HG02981 (cell line): Measurements from ENCODE around the gene NRTN.
"Not testable (repeated sequence)": the region's sequence is repeated elsewhere in the genome, so short reads cannot be mapped to it uniquely, and the experiment has no call there.

Source experiments
- ATAC-seq: cut with Tn5 transposase; IDR thresholded peaks from one replicate; pipeline ENCODE4 v1.9.1; 2021; ENCODE audit warnings: mild to moderate bottlenecking, moderate library complexity; ENCODE audit not compliant: unreplicated experiment

NRTN gene

DNA sequence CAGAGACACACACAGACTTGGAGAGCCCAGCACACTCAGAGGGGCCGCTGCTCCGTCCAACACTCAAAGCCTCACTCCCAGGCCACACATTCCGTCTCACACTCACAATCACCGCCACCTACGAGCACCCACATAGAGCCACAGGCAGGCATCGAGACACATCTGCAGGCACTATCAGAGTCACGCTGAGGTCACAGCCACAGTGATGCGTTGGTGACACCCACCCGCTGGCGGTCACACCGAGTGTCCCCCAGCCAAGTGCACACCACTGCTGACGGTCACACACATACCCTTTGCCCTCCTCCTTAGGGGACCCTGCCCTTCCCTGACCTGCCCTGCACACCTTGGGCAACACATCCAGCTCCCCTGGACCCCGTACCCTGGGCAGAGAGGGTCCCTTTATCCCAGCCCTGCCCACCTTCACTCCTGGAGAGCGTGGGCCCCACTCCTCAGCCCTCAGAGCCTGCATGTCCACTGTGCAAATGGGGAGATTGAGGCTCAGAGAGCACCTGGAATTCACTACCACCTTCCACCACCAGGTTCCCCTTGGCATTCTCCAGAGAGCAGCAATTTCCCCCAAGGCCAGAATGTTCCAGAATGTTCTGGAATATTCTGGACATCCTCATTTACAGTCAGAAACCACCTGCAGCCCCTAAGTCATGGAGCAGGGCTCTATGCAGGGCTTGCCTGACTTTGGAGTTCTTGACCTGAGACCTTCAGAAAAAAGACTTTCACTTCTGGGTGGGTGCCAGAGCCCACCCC is 60.0 kb downstream of the NRTN start:
- ATAC-seq = no peak

- ATAC-seq = no peak
These were observed 60.9 kb downstream of the NRTN start for GRCh38 chr19:5865772-5866171.

DNA sequence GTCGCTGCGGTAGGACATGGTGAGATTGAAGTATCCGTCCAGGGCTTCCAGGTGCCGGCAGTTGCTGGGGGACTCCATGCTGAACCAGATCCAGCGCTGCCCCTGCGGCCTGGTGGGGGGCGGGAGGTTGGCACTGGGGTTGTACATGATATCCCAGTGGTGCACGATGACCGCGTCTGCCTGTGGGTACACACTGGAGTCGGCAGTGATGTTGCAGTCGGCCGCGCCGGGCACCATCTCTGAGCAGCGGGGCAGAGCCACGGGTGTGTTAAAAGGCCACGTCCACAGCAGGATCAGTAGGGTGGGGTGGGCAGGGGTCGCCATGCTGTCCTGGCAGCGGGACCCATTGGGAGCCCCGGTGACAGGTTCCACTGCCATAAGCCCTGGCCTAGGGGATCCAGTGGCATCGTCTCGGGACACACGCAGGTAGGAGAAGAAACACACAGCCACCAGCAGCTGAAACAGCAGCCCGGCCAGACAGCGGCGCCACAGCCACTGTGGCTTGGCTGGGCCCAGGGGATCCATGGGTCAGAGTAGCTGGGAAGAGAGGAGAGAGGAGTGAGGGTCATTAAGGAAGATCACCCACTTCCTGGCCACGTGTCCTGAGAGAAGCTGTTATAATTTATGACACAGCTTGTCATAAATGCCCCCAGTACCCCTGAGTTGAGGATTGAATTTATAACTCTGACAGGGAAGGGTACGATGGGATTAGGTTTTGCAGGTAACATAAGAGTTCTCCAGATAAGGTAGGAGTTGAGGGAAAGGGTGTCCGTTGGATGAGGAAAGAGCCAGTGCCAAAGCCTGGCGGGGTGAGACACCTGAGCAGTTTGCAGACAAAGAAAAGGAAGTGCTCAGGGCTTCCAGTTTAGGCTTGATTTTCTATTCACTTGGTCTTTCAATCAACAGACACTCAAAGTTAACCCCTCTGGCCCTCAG is 62.6 kb downstream of the NRTN start:
- no peak for ATAC-seq

DNA sequence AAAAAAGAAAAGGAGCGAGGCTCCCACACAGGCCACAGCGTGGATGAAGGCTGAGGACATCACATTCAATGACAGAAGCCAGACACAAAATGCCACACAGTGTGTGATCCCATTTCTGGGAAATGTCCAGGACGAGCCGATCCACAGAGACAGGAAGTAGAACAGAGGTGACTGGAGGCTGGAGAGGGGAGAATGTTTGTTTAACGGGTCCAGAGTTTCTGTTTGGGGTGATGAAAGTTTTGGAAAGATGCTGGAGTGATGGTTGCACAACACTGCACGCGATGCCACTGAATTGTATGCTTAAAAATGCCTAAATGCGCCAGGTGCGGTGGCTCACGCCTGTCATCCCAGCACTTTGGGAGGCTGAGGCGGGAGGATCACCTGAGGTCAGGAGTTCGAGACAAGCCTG is 66.1 kb downstream of the NRTN start:
- ATAC-seq = no peak

GRCh38 chr19:5873617-5874199 is 68.8 kb downstream of the NRTN start:
- ATAC-seq = no peak

DNA sequence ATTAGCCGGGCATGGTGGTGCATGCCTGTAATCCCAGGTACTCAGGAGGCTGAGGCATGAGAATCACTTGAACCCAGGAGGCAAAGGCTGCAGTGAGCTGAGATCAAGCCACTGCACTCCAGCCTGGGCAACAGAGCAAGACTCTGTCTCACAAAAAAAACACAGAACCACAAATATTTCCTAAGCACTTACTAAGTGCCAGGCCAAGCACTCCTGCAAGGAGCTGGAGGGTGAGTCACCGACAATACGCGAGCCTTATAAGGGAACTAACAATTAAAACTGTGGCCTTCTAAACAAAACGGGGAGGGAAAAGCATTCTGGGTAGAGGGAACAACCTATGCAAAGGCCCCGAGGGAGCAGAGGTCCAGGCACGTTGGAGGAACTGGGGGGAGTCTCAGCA is 69.6 kb downstream of the NRTN start:
- not testable (repeated sequence) for ATAC-seq

DNA sequence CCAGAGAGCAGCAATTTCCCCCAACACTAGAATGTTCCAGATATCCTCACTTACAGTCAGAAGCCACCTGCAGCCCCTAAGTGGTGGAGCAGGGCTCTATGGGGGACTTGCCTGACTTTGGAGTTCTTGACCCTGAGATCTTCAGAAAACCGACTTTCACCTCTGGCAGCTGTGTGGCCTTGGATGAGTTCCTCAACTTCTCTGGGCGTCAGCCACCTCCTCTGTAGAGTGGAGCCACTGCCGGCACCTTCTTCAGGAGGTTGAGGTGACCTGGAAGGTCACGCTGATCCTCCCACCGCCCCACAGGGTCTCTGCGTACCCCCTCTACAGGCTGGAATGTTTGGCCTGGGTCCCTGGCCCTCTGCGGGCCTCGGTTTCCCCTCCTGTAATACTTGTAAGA is 72.6 kb downstream of the NRTN start:
- no peak for ATAC-seq

DNA sequence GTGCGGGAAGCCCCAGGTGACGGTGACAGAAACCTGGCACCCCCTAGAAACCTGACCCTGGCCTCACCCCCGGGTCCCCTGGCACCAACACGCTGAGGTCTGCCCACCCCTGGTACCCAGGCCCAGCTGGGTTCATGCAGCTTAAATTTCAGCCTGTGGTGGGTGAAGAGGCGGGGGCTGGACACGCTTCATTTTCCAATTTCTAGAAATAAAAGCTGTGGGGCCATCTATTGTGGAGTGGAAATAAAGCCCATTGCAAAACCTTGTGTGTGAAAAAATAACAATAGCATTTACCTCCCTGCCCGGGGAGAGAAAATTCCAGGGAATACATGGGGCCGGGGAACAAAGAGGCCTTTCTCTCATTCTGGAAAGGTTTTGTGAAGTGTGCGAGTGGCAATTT is 73.0 kb downstream of the NRTN start:
- ATAC-seq = no peak
